Trophoblast cell (in vitro differentiated cells and primary cell): ENCODE results near the gene PBX4.

Experiments used
- DNase-seq, 2 donors: peaks; one replicate each; pipeline ENCODE4 v3.0.0-alpha.2; 2016
- H2AFZ ChIP-seq: 2 replicates; pipeline ENCODE4 v1.6.1; 2013; ENCODE audit warnings: low read length, moderate library complexity, mild to moderate bottlenecking; ENCODE audit not compliant: insufficient read depth, poor library complexity
- H2AK5ac ChIP-seq: 2 replicates; pipeline ENCODE4 v1.6.1; 2013; ENCODE audit warnings: mild to moderate bottlenecking, low read length
- H2BK120ac ChIP-seq: 2 replicates; pipeline ENCODE4 v1.6.1; 2013; ENCODE audit warnings: low read length, mild to moderate bottlenecking, moderate library complexity; ENCODE audit not compliant: insufficient read depth, poor library complexity
- H2BK12ac ChIP-seq: 2 replicates; pipeline ENCODE4 v1.6.1; 2013; ENCODE audit warnings: mild to moderate bottlenecking, low read length, moderate library complexity
- H2BK5ac ChIP-seq: 2 replicates; pipeline ENCODE4 v1.6.1; 2013; ENCODE audit warnings: low read length, low read depth, moderate library complexity, mild to moderate bottlenecking; ENCODE audit not compliant: poor library complexity
- H3K14ac ChIP-seq: 2 replicates; pipeline ENCODE4 v1.6.1; 2013; ENCODE audit warnings: mild to moderate bottlenecking, low read length
- H3K18ac ChIP-seq: 2 replicates; pipeline ENCODE4 v1.6.1; 2013; ENCODE audit warnings: mild to moderate bottlenecking, low read length
- H3K23ac ChIP-seq: 2 replicates; pipeline ENCODE4 v1.6.1; 2013; ENCODE audit warnings: low read length
- H3K27ac ChIP-seq: 2 replicates; pipeline ENCODE4 v1.5.1; 2013; ENCODE audit warnings: low read depth, mild to moderate bottlenecking, inconsistent platforms, low read length, moderate library complexity
- H3K27me3 ChIP-seq: 2 replicates; pipeline ENCODE4 v1.6.1; 2013; ENCODE audit warnings: inconsistent platforms, mild to moderate bottlenecking, low read length, moderate library complexity; ENCODE audit not compliant: insufficient read depth
- H3K36me3 ChIP-seq, 2 experiments: 1 replicate in 1 of 2; 2 replicates in 1 of 2; pipeline ENCODE4 v1.6.1; 2013; ENCODE audit warnings: low read length in 2 of 2, mild to moderate bottlenecking in 2 of 2, moderate library complexity in 1 of 2; ENCODE audit not compliant: insufficient read depth in 2 of 2, control insufficient read depth in 1 of 2
- H3K4ac ChIP-seq: 2 replicates; pipeline ENCODE4 v1.6.1; 2013; ENCODE audit warnings: low read depth, mild to moderate bottlenecking, low read length, moderate library complexity
- H3K4me1 ChIP-seq, 2 experiments: 1 replicate in 1 of 2; 2 replicates in 1 of 2; pipeline ENCODE4 v1.6.1; 2013; ENCODE audit warnings: low read length in 2 of 2, mild to moderate bottlenecking in 2 of 2, moderate library complexity in 1 of 2; ENCODE audit not compliant: insufficient read depth in 2 of 2, control insufficient read depth in 1 of 2
- H3K4me2 ChIP-seq: 2 replicates; pipeline ENCODE4 v1.6.1; 2013; ENCODE audit warnings: inconsistent platforms, mild to moderate bottlenecking, low read length, moderate library complexity
- H3K4me3 ChIP-seq: 2 replicates; pipeline ENCODE4 v1.5.1; 2013; ENCODE audit warnings: mild to moderate bottlenecking, low read depth, low read length, inconsistent platforms
- H3K79me1 ChIP-seq: one replicate; pipeline ENCODE4 v1.6.1; 2013; ENCODE audit warnings: low read length
- H3K79me2 ChIP-seq: 2 replicates; pipeline ENCODE4 v1.6.1; 2013; ENCODE audit warnings: low read length, mild to moderate bottlenecking; ENCODE audit not compliant: control insufficient read depth, insufficient read depth, poor library complexity
- H3K9ac ChIP-seq: 2 replicates; pipeline ENCODE4 v1.6.1; 2013; ENCODE audit warnings: mild to moderate bottlenecking, low read length
- H3K9me3 ChIP-seq: 2 replicates; pipeline ENCODE4 v1.6.1; 2013; ENCODE audit warnings: low read depth, mild to moderate bottlenecking, control low read depth, inconsistent platforms, low read length; ENCODE audit not compliant: insufficient read depth
- H4K12ac ChIP-seq: 2 replicates; pipeline ENCODE4 v1.6.1; 2013; ENCODE audit warnings: low read depth, mild to moderate bottlenecking, low read length, moderate library complexity
- H4K8ac ChIP-seq: 2 replicates; pipeline ENCODE4 v1.6.1; 2013; ENCODE audit warnings: low read depth, mild to moderate bottlenecking, low read length, moderate library complexity
- H4K91ac ChIP-seq: one replicate; pipeline ENCODE4 v1.6.1; 2013; ENCODE audit warnings: low read depth, mild to moderate bottlenecking, low read length, moderate library complexity
- WGBS: extraction: QIAGEN DNeasy Blood & Tissue Kit; methylation state at CpG from one replicate; pipeline ENCODE4 v1.1.7; 2013; ENCODE audit warnings: missing lambda C conversion rate; ENCODE audit not compliant: insufficient read length, insufficient coverage; ENCODE audit errors: extremely low coverage; 5-methylcytosine and 5-hydroxymethylcytosine counted together

The PBX4 gene

GRCh38 chr19:19567391-19567790 is 51.1 kb downstream of the PBX4 start:
- Histone ChIP-seq H2AFZ (no peak overlapping the region), H3K14ac (no peak overlapping the region), H3K4me3 (no peak overlapping the region), H3K4ac (no peak overlapping the region), H2BK120ac (no peak overlapping the region), H3K36me3 (no peaks in the 10 kb centered on the region), H4K8ac (no peak overlapping the region), H3K4me1 (no peaks in the 10 kb centered on the region), H3K18ac (no peak overlapping the region), H3K9me3 (no peaks in the 10 kb centered on the region), H3K79me1 (no peaks in the 10 kb centered on the region), H3K27me3 (no peaks in the 10 kb centered on the region), H3K27ac (no peak overlapping the region), H3K9ac (no peak overlapping the region), H4K91ac (no peak overlapping the region), H2BK12ac (no peak overlapping the region), H2BK5ac (no peak overlapping the region), H3K79me2 (no peaks in the 10 kb centered on the region), H4K12ac (no peak overlapping the region), H3K23ac (no peak overlapping the region), H3K4me2 (no peak overlapping the region), H2AK5ac (no peak overlapping the region)
- no CpG with 5 or more reads among the region's 3 CpGs for WGBS
- DNase-seq: no peak

GRCh38 chr19:19566306-19566705 is 52.2 kb downstream of the PBX4 start:
- Histone ChIP-seq H2AK5ac (no peak overlapping the region), H3K9ac (no peak overlapping the region), H2BK120ac (no peak overlapping the region), H3K14ac (no peak overlapping the region), H2BK12ac (no peak overlapping the region), H3K79me1 (no peaks in the 10 kb centered on the region), H3K4me2 (no peak overlapping the region), H3K79me2 (no peaks in the 10 kb centered on the region), H2BK5ac (no peak overlapping the region), H3K18ac (no peak overlapping the region), H2AFZ (no peak overlapping the region), H4K12ac (no peak overlapping the region), H3K27me3 (no peaks in the 10 kb centered on the region), H3K4ac (no peak overlapping the region), H3K4me1 (no peaks in the 10 kb centered on the region), H4K91ac (no peak overlapping the region), H3K9me3 (no peaks in the 10 kb centered on the region), H3K23ac (no peak overlapping the region), H3K4me3 (no peak overlapping the region), H3K27ac (no peak overlapping the region), H3K36me3 (no peaks in the 10 kb centered on the region), H4K8ac (no peak overlapping the region)
- DNase-seq: peak in 1 of 2 donors; percentile 31
- WGBS: no CpG with 5 or more reads among the region's 7 CpGs

- DNase-seq: no peak
- Histone ChIP-seq H2AFZ (no peak overlapping the region), H3K36me3 (no peaks in the 10 kb centered on the region), H3K4ac (no peak overlapping the region), H2BK120ac (no peak overlapping the region), H4K8ac (no peak overlapping the region), H3K9me3 (no peaks in the 10 kb centered on the region), H3K9ac (no peak overlapping the region), H3K27ac (no peak overlapping the region), H3K4me1 (no peaks in the 10 kb centered on the region), H3K18ac (no peak overlapping the region), H3K4me3 (no peak overlapping the region), H3K27me3 (no peaks in the 10 kb centered on the region), H2AK5ac (no peak overlapping the region), H4K12ac (no peak overlapping the region), H3K79me1 (no peaks in the 10 kb centered on the region), H3K23ac (no peak overlapping the region), H3K14ac (no peak overlapping the region), H2BK5ac (no peak overlapping the region), H4K91ac (no peak overlapping the region), H3K79me2 (no peaks in the 10 kb centered on the region), H3K4me2 (no peak overlapping the region), H2BK12ac (no peak overlapping the region)
- no CpG with 5 or more reads among the region's 17 CpGs for WGBS
Measured at GRCh38 chr19:19563348-19563848, 55.1 kb downstream of the PBX4 start.

- Histone ChIP-seq H2AK5ac (no peak overlapping the region), H2BK12ac (no peak overlapping the region), H2BK120ac (no peak overlapping the region), H3K23ac (no peak overlapping the region), H4K8ac (no peak overlapping the region), H4K91ac (no peak overlapping the region), H2AFZ (no peak overlapping the region), H2BK5ac (no peak overlapping the region), H3K4ac (no peak overlapping the region), H3K4me3 (no peak overlapping the region), H3K36me3 (no peaks in the 10 kb centered on the region), H3K79me1 (no peaks in the 10 kb centered on the region), H3K27ac (no peak overlapping the region), H3K9ac (no peak overlapping the region), H3K27me3 (no peaks in the 10 kb centered on the region), H3K9me3 (no peaks in the 10 kb centered on the region), H4K12ac (no peak overlapping the region), H3K4me1 (no peaks in the 10 kb centered on the region), H3K79me2 (no peaks in the 10 kb centered on the region), H3K18ac (no peak overlapping the region), H3K4me2 (no peak overlapping the region), H3K14ac (no peak overlapping the region)
- no CpG with 5 or more reads among the region's 17 CpGs for WGBS
- no peak for DNase-seq
Measured at GRCh38 chr19:19562665-19563347, 55.7 kb downstream of the PBX4 start.
